GM18519 (cell line): ENCODE measurements around the gene SNRNP40.

ENCODE experiments used
- ATAC-seq: cut with Tn5 transposase; IDR thresholded peaks from one replicate; pipeline ENCODE4 v1.9.1; 2021; ENCODE audit warnings: mild to moderate bottlenecking, moderate library complexity; ENCODE audit not compliant: unreplicated experiment, low FRiP score

SNRNP40 gene

GRCh38 chr1:31234123-31234708 is 62.4 kb downstream of the SNRNP40 start:
- no peak for ATAC-seq

- ATAC-seq, result no peak
Measured at GRCh38 chr1:31232689-31233088, 63.9 kb downstream of the SNRNP40 start.

GRCh38 chr1:31231802-31232201 is 64.8 kb downstream of the SNRNP40 start:
- no peak for ATAC-seq

GRCh38 chr1:31230378-31230777 is 66.2 kb downstream of the SNRNP40 start:
- ATAC-seq, result no peak

GRCh38 chr1:31228986-31229385 is 67.6 kb downstream of the SNRNP40 start:
- ATAC-seq, result no peak

GRCh38 chr1:31227891-31228568 is 68.6 kb downstream of the SNRNP40 start:
- no peak for ATAC-seq

- ATAC-seq, result no peak
Measured at GRCh38 chr1:31224068-31224467, 72.5 kb downstream of the SNRNP40 start.

GRCh38 chr1:31222176-31222575 is 74.4 kb downstream of the SNRNP40 start:
- no peak for ATAC-seq

GRCh38 chr1:31221072-31221471 is 75.5 kb downstream of the SNRNP40 start:
- no peak for ATAC-seq

- ATAC-seq, result no peak
Measured at GRCh38 chr1:31219489-31219888, 77.1 kb downstream of the SNRNP40 start.

- ATAC-seq, result no peak
Measured at GRCh38 chr1:31218705-31219104, 77.9 kb downstream of the SNRNP40 start.

- no peak for ATAC-seq
Measured at GRCh38 chr1:31216016-31216415, 80.6 kb downstream of the SNRNP40 start.

GRCh38 chr1:31215065-31215570 is 81.5 kb downstream of the SNRNP40 start:
- ATAC-seq, result no peak

- no peak for ATAC-seq
Measured at GRCh38 chr1:31214316-31215064, 82.1 kb downstream of the SNRNP40 start.
